ENCODE data around the gene FAM210A.

The FAM210A gene

GRCh38 chr18:13620818-13621445 lies 105.4 kb downstream of the FAM210A start:
- DNase-seq (ENCODE audit: extremely low spot score), result no peak
- CTCF ChIA-PET, result interaction anchor here (1.0 to 4.1 kb wide), 2 partner anchors 61 to 63 kb away, joined by 3 to 16 read pairs; no protein-coding TSS in a partner anchor
- POLR2A ChIA-PET, result no interaction called here
- no peak for TF ChIP-seq CTCF (IDR thresholded peaks at IDR 0.05; ENCODE audit: control extremely low read depth, extremely low read depth, low read depth, missing control alignments)

GRCh38 chr18:13620206-13620672 lies 106.1 kb downstream of the FAM210A start:
- ChIA-PET POLR2A (no interaction called here), CTCF (interaction anchor here (1.0 to 4.1 kb wide), 2 partner anchors 61 to 62 kb away, joined by 3 to 16 read pairs; no protein-coding TSS in a partner anchor)
- no peak for TF ChIP-seq CTCF (IDR thresholded peaks at IDR 0.05; ENCODE audit: control extremely low read depth, extremely low read depth, low read depth, missing control alignments)
- no peak for DNase-seq (ENCODE audit: extremely low spot score)

- TF ChIP-seq CTCF (IDR thresholded peaks at IDR 0.05; ENCODE audit: control extremely low read depth, extremely low read depth, low read depth, missing control alignments), result no peak
- no peak for DNase-seq (ENCODE audit: extremely low spot score)
- ChIA-PET POLR2A (no interaction called here), CTCF (interaction anchor here (0.8 kb wide), 1 partner anchor 61 kb away, joined by 3 read pairs; no protein-coding TSS in a partner anchor)
Observed at GRCh38 chr18:13619505-13620205, 106.7 kb downstream of the FAM210A start.

- POLR2A ChIA-PET, result no interaction called here
- CTCF ChIA-PET, result interaction anchor here (0.8 to 1.8 kb wide), 2 partner anchors 11 to 60 kb away, joined by 3 to 5 read pairs; no protein-coding TSS in a partner anchor
- no peak for DNase-seq (ENCODE audit: extremely low spot score)
- no peak for TF ChIP-seq CTCF (IDR thresholded peaks at IDR 0.05; ENCODE audit: control extremely low read depth, extremely low read depth, low read depth, missing control alignments)
Observed at GRCh38 chr18:13618760-13619438, 107.5 kb downstream of the FAM210A start.

GRCh38 chr18:13617826-13618515 lies 108.4 kb downstream of the FAM210A start:
- TF ChIP-seq CTCF (IDR thresholded peaks at IDR 0.05; ENCODE audit: control extremely low read depth, extremely low read depth, low read depth, missing control alignments), result no peak
- no peak for DNase-seq (ENCODE audit: extremely low spot score)
- CTCF ChIA-PET, result interaction anchor here (1.8 kb wide), 1 partner anchor 11 kb away, joined by 5 read pairs; no protein-coding TSS in a partner anchor
- POLR2A ChIA-PET, result no interaction called here

GRCh38 chr18:13616525-13617035 lies 109.8 kb downstream of the FAM210A start:
- ChIA-PET CTCF (interaction anchor here (1.2 kb wide), 1 partner anchor 57 kb away, joined by 3 read pairs; no protein-coding TSS in a partner anchor), POLR2A (no interaction called here)
- TF ChIP-seq CTCF (IDR thresholded peaks at IDR 0.05; ENCODE audit: control extremely low read depth, extremely low read depth, low read depth, missing control alignments), result no peak
- DNase-seq (ENCODE audit: extremely low spot score), result no peak

Measured in GM10248 (cell line).